Lung (tissue), 12 donors: Measurements from ENCODE around the gene KCNIP4. TPM values are rescaled to one million over a fixed set of nuclear protein-coding genes. Genes with fewer than 3 reads are reported as not detected.

Source experiments
- ATAC-seq: fragments of 200-7000 bp; cut with Tn5 transposase; one replicate; pipeline ENCODE4 v1.9.1; 2020; ENCODE audit warnings: moderate number of reproducible peaks; ENCODE audit not compliant: insufficient read depth, low FRiP score
- DNase-seq, 3 donors: peaks; one replicate each; pipeline ENCODE4 v3.0.0-alpha.2; 2013 to 2017
- H3K27ac ChIP-seq, 2 donors: one replicate each; pipeline ENCODE4 v1.5.1; 2013; ENCODE audit warnings: mild to moderate bottlenecking in 2 of 2, moderate library complexity in 2 of 2, control low read depth in 1 of 2, inconsistent platforms in 1 of 2, low read depth in 1 of 2, low read length in 1 of 2
- H3K27me3 ChIP-seq, 3 donors: one replicate each; pipeline ENCODE4 v1.5.1; 2013; ENCODE audit warnings: low read length in 2 of 3; ENCODE audit not compliant: control insufficient read depth in 3 of 3, insufficient read depth in 3 of 3
- H3K36me3 ChIP-seq, 4 donors: one replicate each; pipeline ENCODE4 v1.5.1; 2013; ENCODE audit warnings: low read length in 4 of 4, mild to moderate bottlenecking in 1 of 4, moderate library complexity in 1 of 4; ENCODE audit not compliant: control insufficient read depth in 4 of 4, insufficient read depth in 4 of 4
- H3K4me1 ChIP-seq, 5 donors: one replicate each; pipeline ENCODE4 v1.5.1; 2013; ENCODE audit warnings: low read length in 5 of 5, mild to moderate bottlenecking in 2 of 5, moderate library complexity in 1 of 5; ENCODE audit not compliant: control insufficient read depth in 5 of 5, insufficient read depth in 5 of 5
- H3K4me3 ChIP-seq: one replicate; pipeline ENCODE4 v1.5.1; 2013; ENCODE audit warnings: mild to moderate bottlenecking, control low read depth, moderate library complexity
- H3K9ac ChIP-seq, 2 donors: one replicate each; pipeline ENCODE4 v1.5.1; 2013; ENCODE audit warnings: low read length in 2 of 2, control low read depth in 1 of 2; ENCODE audit not compliant: insufficient read depth in 1 of 2
- H3K9me3 ChIP-seq, 4 donors: one replicate each; pipeline ENCODE4 v1.5.1; 2013; ENCODE audit warnings: low read length in 3 of 4, mild to moderate bottlenecking in 1 of 4, moderate library complexity in 1 of 4; ENCODE audit not compliant: control insufficient read depth in 4 of 4, insufficient read depth in 3 of 4
- CTCF ChIP-seq: IDR thresholded peaks from 2 replicates; pipeline ENCODE4 v1.5.1; 2012; ENCODE audit warnings: mild to moderate bottlenecking; ENCODE audit errors: control extremely low read depth, extremely low read depth
- WGBS, 2 donors: extraction: QIAGEN DNeasy Blood & Tissue Kit; methylation state at CpG; one replicate each; pipeline ENCODE4 v1.1.7; 2013; 5-methylcytosine and 5-hydroxymethylcytosine counted together
- polyA plus RNA-seq, 2 donors: library from polyadenylated mRNA; stranded (reverse); fragments of 200-250 nt; gene quantifications; one replicate each; pipeline ENCODE4 v1.2.1, GENCODE V29; 2013
- total RNA-seq, 2 donors: library from RNA; depleted of rRNA in 1 of 2; stranded (reverse); fragments of >200 nt in 1 of 2; gene quantifications; one replicate each; pipeline ENCODE4 v1.2.1, GENCODE V29; 2014 to 2021
- donor health status: control.
- donor health status: control.
- donor health status: Bipolar disorder and iron deficiency.
- donor health status: healthy.
- donor health status: DM: yes; HTN: yes; CAD: no.

KCNIP4 gene
- total and polyA plus RNA-seq, 4 donors: 0.11 TPM; not detected in 3

- Histone ChIP-seq H3K9me3 (no peaks in the 10 kb centered on the region), H3K36me3 (no peaks in the 10 kb centered on the region), H3K27me3 (no peaks in the 10 kb centered on the region), H3K9ac (no peak overlapping the region), H3K27ac (no peak overlapping the region), H3K4me3 (no peak overlapping the region), H3K4me1 (no peaks in the 10 kb centered on the region)
- 93% methylated on average over 5 of the region's 5 CpGs for WGBS, 2 donors
- no peak for TF ChIP-seq CTCF
- ATAC-seq: no peak
- DNase-seq: no peak
These were observed 146.7 kb downstream of the KCNIP4 start for GRCh38 chr4:21801661-21802385.

- H3K27me3 ChIP-seq: no peaks in the 10 kb centered on the region
- ATAC-seq (no peak), DNase-seq (no peak)
- no peak overlapping the region for H3K27ac ChIP-seq
- no peak overlapping the region for H3K9ac ChIP-seq
- no peaks in the 10 kb centered on the region for H3K36me3 ChIP-seq
- no peaks in the 10 kb centered on the region for H3K4me1 ChIP-seq
- no peak for TF ChIP-seq CTCF
- H3K9me3 ChIP-seq: no peaks in the 10 kb centered on the region
- H3K4me3 ChIP-seq: no peak overlapping the region
- WGBS, 2 donors: 79 to 80% methylated on average over 9 of the region's 9 CpGs
These were observed 153.5 kb downstream of the KCNIP4 start for GRCh38 chr4:21795091-21795490.

GRCh38 chr4:21792736-21793135, 155.8 kb downstream of the KCNIP4 start:
- no peak for DNase-seq
- TF ChIP-seq CTCF: no peak
- H3K4me1 ChIP-seq: peaks cover 0 to 4% (median 0%) of the 10 kb centered on the region in 5 donors
- ATAC-seq: no peak
- no peak overlapping the region for H3K4me3 ChIP-seq
- no peak overlapping the region for H3K27ac ChIP-seq
- no peaks in the 10 kb centered on the region for H3K9me3 ChIP-seq
- H3K27me3 ChIP-seq: no peaks in the 10 kb centered on the region
- H3K36me3 ChIP-seq: no peaks in the 10 kb centered on the region
- H3K9ac ChIP-seq: no peak overlapping the region
